H1 (cell line): ENCODE results near the gene GDPD3. TPM values are rescaled to one million over a fixed set of nuclear protein-coding genes. Genes with fewer than 3 reads are reported as not detected.

ENCODE experiments used
- CTCF ChIA-PET: fragments of 300-600 bp; sonication (Branson Sonifier 250); formaldehyde crosslinking; loops from one replicate; lab custom pipeline; 2021; ENCODE audit not compliant: partially characterized antibody; lab: Charles Lee
- POLR2A ChIA-PET: fragments of 300-600 bp; sonication (Branson Sonifier 250); formaldehyde crosslinking; loops from one replicate; lab custom pipeline; 2021; ENCODE audit warnings: inconsistent platforms; ENCODE audit not compliant: partially characterized antibody; lab: Charles Lee
- DNase-seq, 2 experiments: peaks; one replicate each; pipeline versions ENCODE4 v3.0.0 to v3.0.0-alpha.2; 2010 to 2022; ENCODE audit warnings: low spot score in 2 of 2, low read depth in 1 of 2, mixed read lengths in 1 of 2
- FAIRE-seq: peaks from 2 replicates; lab custom pipeline; 2011; peaks lifted over from hg19 to GRCh38; lab: Jason Lieb, UNC
- H2AFZ ChIP-seq: 2 replicates; pipeline ENCODE4 v1.8.1; 2012; ENCODE audit warnings: low read length, inconsistent platforms
- H2AK5ac ChIP-seq: 2 replicates; pipeline ENCODE4 v1.6.1; 2013; ENCODE audit warnings: low read depth, low read length
- H2BK120ac ChIP-seq: replicated peaks from 2 replicates; pipeline ENCODE3; 2013; ENCODE audit warnings: low read depth, low read length, inconsistent platforms
- H2BK12ac ChIP-seq: 2 replicates; pipeline ENCODE4 v1.6.1; 2013; ENCODE audit warnings: low read depth, low read length
- H2BK15ac ChIP-seq: 2 replicates; pipeline ENCODE4 v1.6.1; 2013; ENCODE audit warnings: low read length
- H2BK20ac ChIP-seq: 2 replicates; pipeline ENCODE4 v1.6.1; 2013; ENCODE audit warnings: low read length
- H2BK5ac ChIP-seq: 2 replicates; pipeline ENCODE4 v1.6.1; 2013; ENCODE audit warnings: low read depth, low read length
- H3K14ac ChIP-seq: 2 replicates; pipeline ENCODE4 v1.6.1; 2013; ENCODE audit warnings: inconsistent platforms; ENCODE audit not compliant: insufficient read length
- H3K18ac ChIP-seq: 2 replicates; pipeline ENCODE4 v1.6.1; 2013; ENCODE audit warnings: low read length; ENCODE audit errors: extremely low read depth
- H3K23ac ChIP-seq: 2 replicates; pipeline ENCODE4 v1.6.1; 2013; ENCODE audit warnings: inconsistent platforms; ENCODE audit not compliant: insufficient read length
- H3K23me2 ChIP-seq: 2 replicates; pipeline ENCODE4 v1.6.1; 2013; ENCODE audit warnings: low read depth, low read length
- H3K27ac ChIP-seq: 2 replicates; pipeline ENCODE4 v1.6.1; 2011; ENCODE audit warnings: low read depth, low read length, inconsistent platforms
- H3K27me3 ChIP-seq, 4 experiments: replicated peaks in 1 of 4; 1 replicate in 1 of 4; 2 replicates in 3 of 4; pipeline versions ENCODE4 v1.6.1 to v1.8.1; 2011 to 2013; ENCODE audit warnings: low read length in 3 of 4, mild to moderate bottlenecking in 3 of 4, inconsistent platforms in 2 of 4, mixed read lengths in 2 of 4, moderate library complexity in 1 of 4; ENCODE audit not compliant: control insufficient read depth in 3 of 4, insufficient read depth in 3 of 4; ENCODE audit errors: extremely low read depth in 1 of 4
- H3K36me3 ChIP-seq, 4 experiments: 2 replicates each; pipeline versions ENCODE4 v1.6.1 to v1.8.1; 2011 to 2013; ENCODE audit warnings: mild to moderate bottlenecking in 4 of 4, low read length in 3 of 4, moderate library complexity in 2 of 4, control low read depth in 1 of 4, inconsistent platforms in 1 of 4; ENCODE audit not compliant: insufficient read depth in 4 of 4, control insufficient read depth in 2 of 4
- H3K4ac ChIP-seq: replicated peaks from 2 replicates; pipeline ENCODE3; 2013; ENCODE audit warnings: low read length, low read depth, mixed read lengths, inconsistent platforms; ENCODE audit not compliant: insufficient read length
- H3K4me1 ChIP-seq, 4 experiments: replicated peaks in 1 of 4; 1 replicate in 1 of 4; 2 replicates in 3 of 4; pipeline versions ENCODE4 v1.6.1 to v1.8.1; 2011 to 2013; ENCODE audit warnings: low read length in 3 of 4, inconsistent platforms in 2 of 4, mixed read lengths in 1 of 4; ENCODE audit not compliant: insufficient read depth in 4 of 4, control insufficient read depth in 3 of 4
- H3K4me2 ChIP-seq, 2 experiments: 2 replicates each; pipeline versions ENCODE4 v1.6.1 to v1.8.1; 2011 to 2013; ENCODE audit warnings: low read depth in 2 of 2, low read length in 2 of 2, control low read depth in 1 of 2, inconsistent platforms in 1 of 2, mild to moderate bottlenecking in 1 of 2; ENCODE audit not compliant: insufficient read depth in 1 of 2
- H3K4me3 ChIP-seq, 4 experiments: fragments of 200-600, 300-600 bp in 1 of 4; sonication (generic), shearing (Covaris generic), sonication (Bioruptor Twin) in 1 of 4; 2 replicates each; pipeline versions ENCODE4 v1.5.1 to v1.8.1; 2011 to 2016; ENCODE audit warnings: low read length in 4 of 4, low read depth in 3 of 4, control low read depth in 2 of 4, inconsistent platforms in 2 of 4, mild to moderate bottlenecking in 2 of 4, mixed read lengths in 1 of 4, moderate library complexity in 1 of 4; ENCODE audit not compliant: insufficient read depth in 2 of 4; ENCODE audit errors: extremely low read depth in 1 of 4
- H3K56ac ChIP-seq: replicated peaks from 2 replicates; pipeline ENCODE3; 2013; ENCODE audit warnings: low read depth, mild to moderate bottlenecking, mixed read lengths, low read length, inconsistent platforms; ENCODE audit not compliant: insufficient read length
- H3K79me1 ChIP-seq: 2 replicates; pipeline ENCODE4 v1.6.1; 2013; ENCODE audit warnings: low read depth, low read length, control low read depth
- H3K79me2 ChIP-seq, 2 experiments: 2 replicates each; pipeline versions ENCODE4 v1.6.1 to v1.8.1; 2012 to 2013; ENCODE audit warnings: low read length in 2 of 2, mild to moderate bottlenecking in 2 of 2, inconsistent platforms in 1 of 2; ENCODE audit not compliant: insufficient read depth in 2 of 2, control insufficient read depth in 1 of 2
- H3K9ac ChIP-seq, 4 experiments: replicated peaks in 1 of 4; 1 replicate in 1 of 4; 2 replicates in 3 of 4; pipeline versions ENCODE4 v1.6.1 to v1.8.1; 2011 to 2013; ENCODE audit warnings: low read depth in 3 of 4, low read length in 3 of 4, control low read depth in 2 of 4, mild to moderate bottlenecking in 2 of 4, moderate library complexity in 2 of 4, inconsistent platforms in 1 of 4; ENCODE audit errors: extremely low read depth in 1 of 4
- H3K9me3 ChIP-seq, 2 experiments: 2 replicates each; pipeline versions ENCODE4 v1.6.1 to v1.8.1; 2012 to 2013; ENCODE audit warnings: mild to moderate bottlenecking in 2 of 2, moderate library complexity in 2 of 2, control low read depth in 1 of 2, inconsistent platforms in 1 of 2, low read depth in 1 of 2, low read length in 1 of 2, mixed read lengths in 1 of 2; ENCODE audit not compliant: insufficient read depth in 2 of 2
- H4K20me1 ChIP-seq, 2 experiments: replicated peaks in 1 of 2; 2 replicates each; pipeline versions ENCODE3 to v1.8.1; 2011 to 2013; ENCODE audit warnings: inconsistent platforms in 2 of 2, low read length in 2 of 2, mild to moderate bottlenecking in 1 of 2; ENCODE audit not compliant: insufficient read depth in 2 of 2, control insufficient read depth in 1 of 2
- H4K5ac ChIP-seq: 2 replicates; pipeline ENCODE4 v1.6.1; 2013; ENCODE audit warnings: low read length, low read depth, mixed read lengths, inconsistent platforms; ENCODE audit not compliant: insufficient read length
- H4K8ac ChIP-seq: 2 replicates; pipeline ENCODE4 v1.8.0; 2013; ENCODE audit warnings: mild to moderate bottlenecking, moderate library complexity, low read length, inconsistent platforms; ENCODE audit not compliant: insufficient read depth; ENCODE audit errors: extremely low read depth
- H4K91ac ChIP-seq: replicated peaks from 2 replicates; pipeline ENCODE3; 2013; ENCODE audit warnings: low read length, mixed read lengths, inconsistent platforms; ENCODE audit not compliant: insufficient read length
- CBX5 ChIP-seq: fragments of 300-800, 300-1000 bp; sonication (generic); IDR thresholded peaks from 2 replicates; pipeline ENCODE4 v1.7.1; 2016; ENCODE audit warnings: antibody characterized with exemption, low read length, low read depth
- GTF2F1 ChIP-seq: IDR thresholded peaks from 2 replicates; pipeline ENCODE4 v1.6.1; 2012; ENCODE audit warnings: low read depth, low read length, improper control_type of control experiment, borderline replicate concordance
- NANOG ChIP-seq: IDR thresholded peaks from 2 replicates; pipeline ENCODE4 v1.6.1; 2011; ENCODE audit warnings: low read length, low read depth, mild to moderate bottlenecking, inconsistent platforms; ENCODE audit not compliant: insufficient read depth, poor library complexity, severe bottlenecking
- RFX5 ChIP-seq: IDR thresholded peaks from 2 replicates; pipeline ENCODE4 v1.6.1; 2011; ENCODE audit warnings: low read depth, low read length, improper control_type of control experiment, borderline replicate concordance
- WGBS, 2 experiments: shearing (Covaris generic) in 1 of 2; methylation state at CpG; one replicate each; pipeline versions ENCODE4 v1.1.6 to v1.1.7; 2013 to 2015; ENCODE audit warnings: low lambda C conversion rate in 2 of 2, mixed read lengths in 2 of 2, inconsistent platforms in 1 of 2, low coverage in 1 of 2, missing lambda C conversion rate in 1 of 2; ENCODE audit not compliant: insufficient replicate concordance in 2 of 2, insufficient coverage in 1 of 2, insufficient read length in 1 of 2; ENCODE audit errors: extremely low coverage in 1 of 2, missing lambda C conversion rate in 1 of 2; 5-methylcytosine and 5-hydroxymethylcytosine counted together
- polyA plus RNA-seq, 7 experiments: library from polyadenylated mRNA; depleted of rRNA in 3 of 7; stranded (reverse) in 5 of 7; unstranded in 2 of 7; fragments of >200 nt in 5 of 7; fragments of 200-250 nt in 2 of 7; gene quantifications; 1 replicate in 5 of 7; 2 replicates in 1 of 7; 4 replicates in 1 of 7; pipeline versions ENCODE4 v1.2.1 to v1.2.3, GENCODE V29; 2011 to 2013; ENCODE audit warnings: missing spikeins in 2 of 7, mixed read lengths in 2 of 7
- total RNA-seq: library from RNA; stranded (reverse); fragmentation: NEBNext Ultra II Directional; extraction: Animal tissue kit (Norgen Biotek cat#: 25700); gene quantifications from 2 replicates; pipeline ENCODE4 v1.2.1, GENCODE V29; 2021

Gene GDPD3
- total and polyA plus RNA-seq, 2 of the 8 experiments (the other 6 are each of a cell fraction or from before 2014, with no cell fraction given) = 0.20 TPM; not detected in 1

DNA sequence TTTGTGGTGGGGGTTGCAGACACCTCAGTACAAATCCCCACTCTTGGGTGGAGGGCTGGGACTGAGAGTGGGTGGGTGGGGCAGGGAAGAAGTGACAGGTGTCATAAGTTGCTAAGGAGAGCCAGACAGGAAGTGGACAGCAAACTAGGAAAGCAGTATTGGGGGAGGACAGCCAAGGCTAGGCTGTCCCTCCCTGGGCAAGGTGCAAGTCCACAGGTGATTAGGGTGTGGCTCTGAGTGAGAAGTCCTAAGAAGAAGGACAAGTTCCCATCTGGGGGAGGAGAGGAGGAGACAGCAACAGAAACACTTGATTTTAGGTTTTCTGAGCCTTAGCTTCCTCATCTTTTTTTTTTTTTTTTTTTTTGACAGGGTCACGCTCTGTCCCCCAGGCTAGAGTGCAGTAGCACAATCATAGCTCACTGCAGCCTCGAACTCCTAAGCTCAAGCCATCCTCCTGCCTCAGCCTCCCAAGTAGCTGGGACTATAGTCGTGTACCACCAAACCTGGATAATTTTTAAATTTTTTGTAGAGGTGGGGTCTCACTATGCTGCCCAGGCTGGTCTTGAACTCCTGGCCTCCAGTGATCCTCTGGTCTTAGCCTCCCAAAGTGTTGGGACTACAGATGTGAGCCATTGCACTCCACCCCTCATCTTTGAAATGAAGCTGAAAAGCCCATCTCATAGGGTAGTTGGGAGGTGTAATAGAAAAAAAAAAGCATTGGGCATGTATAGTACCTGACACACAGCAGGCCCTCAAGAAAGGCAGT, 7.2 kb upstream of the GDPD3 start:
- no peak for FAIRE-seq
- no peak overlapping the region for H4K8ac ChIP-seq
- ChIA-PET CTCF (interaction anchor here (0.7 to 2.5 kb wide), 4 partner anchors 8 to 330 kb away, joined by 4 to 20 read pairs (median 6); partner anchors contain the start of genes GDPD3 and TBX6), POLR2A (interaction anchor here (1.4 to 1.5 kb wide), 2 partner anchors 10 to 24 kb away, joined by 4 to 6 read pairs; partner anchors contain the start of gene YPEL3)
- H3K14ac ChIP-seq = no peak overlapping the region
- no peak overlapping the region for H2BK120ac ChIP-seq
- no peak overlapping the region for H2BK5ac ChIP-seq
- no peaks in the 10 kb centered on the region for H3K79me1 ChIP-seq
- H4K5ac ChIP-seq = no peak overlapping the region
- H3K27ac ChIP-seq = no peak overlapping the region
- 87% methylated on average over 2 of the region's 3 CpGs; no CpG with 5 or more reads in 1 of the 2 experiments for whole genome bisulfite sequencing, 2 experiments
- H3K9me3 ChIP-seq = no peaks in the 10 kb centered on the region
- no peak overlapping the region for H2BK12ac ChIP-seq
- H3K27me3 ChIP-seq = peaks cover 0 to 2% (median under 1%) of the 10 kb centered on the region in 4 experiments; a peak in 1 of 7 replicates
- no peak overlapping the region for H3K4me3 ChIP-seq
- H4K91ac ChIP-seq = no peak overlapping the region
- no peak overlapping the region for H3K4me2 ChIP-seq
- H3K36me3 ChIP-seq = peaks cover 0 to 4% (median 0%) of the 10 kb centered on the region in 4 experiments; a peak in 1 of 8 replicates
- no peaks in the 10 kb centered on the region for H4K20me1 ChIP-seq
- no peak overlapping the region for H3K9ac ChIP-seq
- H2BK20ac ChIP-seq = no peak overlapping the region
- no peak overlapping the region for H3K18ac ChIP-seq
- H3K56ac ChIP-seq = no peak overlapping the region
- H3K4ac ChIP-seq = no peak overlapping the region
- DNase-seq = no peak
- H3K79me2 ChIP-seq = no peaks in the 10 kb centered on the region
- H2AFZ ChIP-seq = no peak overlapping the region
- peaks cover 8% of the 10 kb centered on the region; the same call in 1 of the 2 replicates for H3K23me2 ChIP-seq
- H2AK5ac ChIP-seq = no peak overlapping the region
- peaks cover 0 to 6% (median 2%) of the 10 kb centered on the region in 4 experiments; a peak in 4 of 7 replicates for H3K4me1 ChIP-seq
- no peak overlapping the region for H3K23ac ChIP-seq
- H2BK15ac ChIP-seq = no peak overlapping the region
- TF ChIP-seq CBX5 (no peak), GTF2F1 (no peak), NANOG (no peak), RFX5 (no peak)
